Measurements from ENCODE around the gene BPIFA2. TPM values are rescaled to one million over a fixed set of nuclear protein-coding genes. Genes with fewer than 3 reads are reported as not detected.
A peak's percentile ranks its signal among the peaks of the same experiment; 100 is the strongest.

BPIFA2 gene
- polyA plus RNA-seq, 1 donor (not counting 4 experiments of a cell fraction or from before 2014, with no cell fraction given): not detected

DNA sequence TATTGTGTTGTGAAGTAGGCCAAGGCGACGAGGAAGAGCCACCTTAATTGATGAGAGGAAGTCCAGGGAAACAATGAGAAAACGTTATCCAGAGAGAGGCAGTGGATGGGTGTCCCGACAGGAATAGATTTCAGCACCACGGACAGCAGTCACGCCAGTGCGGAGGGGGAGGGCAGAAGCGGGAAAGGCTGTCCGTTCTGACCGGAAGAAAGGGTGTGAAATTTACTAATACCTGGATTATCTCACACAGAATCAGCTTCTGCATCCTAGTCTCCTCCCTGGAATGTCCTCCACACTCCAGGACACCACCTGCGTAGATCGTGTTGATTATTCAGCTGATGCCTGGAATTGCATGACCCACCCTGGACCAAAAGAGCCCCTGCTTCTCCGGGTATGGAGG, 41.8 kb downstream of the BPIFA2 start:
- Histone ChIP-seq H3K27me3 (ENCODE audit: control insufficient read depth, extremely low read depth, insufficient read depth, low read length) (no peaks in the 10 kb centered on the region), H2AFZ (ENCODE audit: control insufficient read depth, low read length) (no peak overlapping the region), H3K27ac (ENCODE audit: control insufficient read depth, insufficient read depth, low read length) (no peak overlapping the region), H3K79me2 (ENCODE audit: control insufficient read depth, insufficient read depth, low read length) (no peaks in the 10 kb centered on the region), H3K4me2 (ENCODE audit: control insufficient read depth, extremely low read depth, insufficient read depth, low read depth, low read length) (no peak overlapping the region), H3K9me1 (ENCODE audit: control insufficient read depth, extremely low read depth, insufficient read depth, low read length) (no peaks in the 10 kb centered on the region), H3K4me1 (ENCODE audit: control insufficient read depth, extremely low read depth, insufficient read depth, low read length) (no peaks in the 10 kb centered on the region), H3K36me3 (ENCODE audit: control insufficient read depth in 2 of 2, extremely low read depth in 1 of 2, insufficient read depth in 2 of 2, low read length in 2 of 2) (no peaks in the 10 kb centered on the region), H3K9ac (ENCODE audit: control insufficient read depth, extremely low read depth, insufficient read depth, low read length) (no peak overlapping the region), H4K20me1 (ENCODE audit: control insufficient read depth, extremely low read depth, insufficient read depth, low read length) (peaks cover 3% of the 10 kb centered on the region), H3K9me3 (ENCODE audit: control insufficient read depth, low read depth, low read length) (no peaks in the 10 kb centered on the region), H3K4me3 (ENCODE audit: control insufficient read depth in 2 of 3, extremely low read depth in 1 of 3, insufficient read depth in 2 of 3, low read depth in 1 of 3, low read length in 3 of 3) (no peak overlapping the region)
- DNase-seq (ENCODE audit: low read depth, low spot score) (no peak), FAIRE-seq (peak; percentile 49)
- dilution Hi-C loops (cut with MboI; ENCODE audit: extremely low pct_ligation_motif_present, low sequenced_read_pairs): no loop called here
- no peak for TF ChIP-seq EZH2 (IDR thresholded peaks at IDR 0.05; ENCODE audit: low read length)
- TF ChIP-seq, protein P1, sequence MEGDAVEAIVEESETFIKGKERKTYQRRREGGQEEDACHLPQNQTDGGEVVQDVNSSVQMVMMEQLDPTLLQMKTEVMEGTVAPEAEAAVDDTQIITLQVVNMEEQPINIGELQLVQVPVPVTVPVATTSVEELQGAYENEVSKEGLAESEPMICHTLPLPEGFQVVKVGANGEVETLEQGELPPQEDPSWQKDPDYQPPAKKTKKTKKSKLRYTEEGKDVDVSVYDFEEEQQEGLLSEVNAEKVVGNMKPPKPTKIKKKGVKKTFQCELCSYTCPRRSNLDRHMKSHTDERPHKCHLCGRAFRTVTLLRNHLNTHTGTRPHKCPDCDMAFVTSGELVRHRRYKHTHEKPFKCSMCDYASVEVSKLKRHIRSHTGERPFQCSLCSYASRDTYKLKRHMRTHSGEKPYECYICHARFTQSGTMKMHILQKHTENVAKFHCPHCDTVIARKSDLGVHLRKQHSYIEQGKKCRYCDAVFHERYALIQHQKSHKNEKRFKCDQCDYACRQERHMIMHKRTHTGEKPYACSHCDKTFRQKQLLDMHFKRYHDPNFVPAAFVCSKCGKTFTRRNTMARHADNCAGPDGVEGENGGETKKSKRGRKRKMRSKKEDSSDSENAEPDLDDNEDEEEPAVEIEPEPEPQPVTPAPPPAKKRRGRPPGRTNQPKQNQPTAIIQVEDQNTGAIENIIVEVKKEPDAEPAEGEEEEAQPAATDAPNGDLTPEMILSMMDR (optimal IDR thresholded peaks at IDR 0.05 in 1 of 3, IDR thresholded peaks at IDR 0.05 in 1 of 3, conservative IDR thresholded peaks at IDR 0.05 in 1 of 3; ENCODE audit: extremely low read depth in 1 of 3, insufficient read depth in 2 of 3, low read length in 3 of 3): no peak

DNA sequence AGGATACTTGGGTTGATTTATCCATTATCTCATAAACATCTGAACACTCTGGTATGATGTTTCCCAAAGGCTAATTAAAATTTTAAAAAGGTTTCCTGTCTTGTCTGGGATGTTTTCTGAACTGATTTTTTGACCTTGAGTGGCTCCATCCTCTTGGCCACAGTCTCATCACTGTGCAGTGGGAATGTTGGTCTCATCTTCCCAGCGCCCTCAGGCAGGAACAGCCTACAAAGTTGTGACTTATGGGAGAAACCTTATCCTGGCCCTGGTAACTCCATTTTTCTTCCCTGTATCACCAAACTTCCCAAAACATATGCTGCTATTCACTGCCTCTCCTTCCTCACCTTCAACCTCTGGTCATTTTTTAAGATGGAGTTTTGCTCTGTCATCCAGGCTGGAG, 42.4 kb downstream of the BPIFA2 start:
- Histone ChIP-seq H3K9me1 (ENCODE audit: control insufficient read depth, extremely low read depth, insufficient read depth, low read length) (no peaks in the 10 kb centered on the region), H3K9ac (ENCODE audit: control insufficient read depth, extremely low read depth, insufficient read depth, low read length) (no peak overlapping the region), H3K27me3 (ENCODE audit: control insufficient read depth, extremely low read depth, insufficient read depth, low read length) (no peaks in the 10 kb centered on the region), H3K36me3 (ENCODE audit: control insufficient read depth in 2 of 2, extremely low read depth in 1 of 2, insufficient read depth in 2 of 2, low read length in 2 of 2) (no peaks in the 10 kb centered on the region), H4K20me1 (ENCODE audit: control insufficient read depth, extremely low read depth, insufficient read depth, low read length) (peaks cover 5% of the 10 kb centered on the region), H2AFZ (ENCODE audit: control insufficient read depth, low read length) (no peak overlapping the region), H3K27ac (ENCODE audit: control insufficient read depth, insufficient read depth, low read length) (no peak overlapping the region), H3K4me1 (ENCODE audit: control insufficient read depth, extremely low read depth, insufficient read depth, low read length) (no peaks in the 10 kb centered on the region), H3K4me3 (ENCODE audit: control insufficient read depth in 2 of 3, extremely low read depth in 1 of 3, insufficient read depth in 2 of 3, low read depth in 1 of 3, low read length in 3 of 3) (no peak overlapping the region), H3K79me2 (ENCODE audit: control insufficient read depth, insufficient read depth, low read length) (no peaks in the 10 kb centered on the region), H3K9me3 (ENCODE audit: control insufficient read depth, low read depth, low read length) (no peaks in the 10 kb centered on the region), H3K4me2 (ENCODE audit: control insufficient read depth, extremely low read depth, insufficient read depth, low read depth, low read length) (no peak overlapping the region)
- DNase-seq (ENCODE audit: low read depth, low spot score) (no peak), FAIRE-seq (no peak)
- TF ChIP-seq EZH2 (IDR thresholded peaks at IDR 0.05; ENCODE audit: low read length): no peak
- TF ChIP-seq, protein P1 (optimal IDR thresholded peaks at IDR 0.05 in 1 of 3, IDR thresholded peaks at IDR 0.05 in 1 of 3, conservative IDR thresholded peaks at IDR 0.05 in 1 of 3; ENCODE audit: extremely low read depth in 1 of 3, insufficient read depth in 2 of 3, low read length in 3 of 3): no peak
- dilution Hi-C loops (cut with MboI; ENCODE audit: extremely low pct_ligation_motif_present, low sequenced_read_pairs): no loop called here
